ENCODE results near the gene MLPH. TPM values are rescaled to one million over a fixed set of nuclear protein-coding genes. Genes with fewer than 3 reads are reported as not detected.

The MLPH gene
- polyA plus RNA-seq, 1 experiment = 15.6 TPM

- no peak for DNase-seq (ENCODE audit: low read depth, low spot score)
- Histone ChIP-seq H3K4me3 (ENCODE audit: low read depth, low read length) (no peak overlapping the region), H3K9me3 (ENCODE audit: control insufficient read depth, insufficient read depth, low read length) (no peaks in the 10 kb centered on the region), H3K27ac (ENCODE audit: low read depth, low read length) (no peak overlapping the region), H3K27me3 (ENCODE audit: control insufficient read depth, insufficient read depth, low read length) (no peaks in the 10 kb centered on the region)
- no peak for TF ChIP-seq CTCF (IDR thresholded peaks at IDR 0.05; ENCODE audit: low read depth, low read length)
- CTCF ChIA-PET = no interaction called here
- POLR2A ChIA-PET = no interaction called here
Measured at GRCh38 chr2:237597196-237598145, 110.4 kb downstream of the MLPH start.

- no peaks in the 10 kb centered on the region for H3K9me3 ChIP-seq (ENCODE audit: control insufficient read depth, insufficient read depth, low read length)
- POLR2A ChIA-PET = no interaction called here
- no peak for TF ChIP-seq CTCF (IDR thresholded peaks at IDR 0.05; ENCODE audit: low read depth, low read length)
- CTCF ChIA-PET = interaction anchor here (1.5 to 3.1 kb wide), 2 partner anchors 26 to 86 kb away, joined by 5 to 13 read pairs; no protein-coding TSS in a partner anchor
- no peak overlapping the region for H3K4me3 ChIP-seq (ENCODE audit: low read depth, low read length)
- no peaks in the 10 kb centered on the region for H3K27me3 ChIP-seq (ENCODE audit: control insufficient read depth, insufficient read depth, low read length)
- DNase-seq (ENCODE audit: low read depth, low spot score) = no peak
- no peak overlapping the region for H3K27ac ChIP-seq (ENCODE audit: low read depth, low read length)
Measured at GRCh38 chr2:237598468-237599208, 111.6 kb downstream of the MLPH start.

GRCh38 chr2:237599465-237600110, 112.5 kb downstream of the MLPH start:
- ChIA-PET CTCF (interaction anchor here (1.5 to 3.1 kb wide), 3 partner anchors 27 to 146 kb away, joined by 5 to 13 read pairs (median 10); no protein-coding TSS in a partner anchor), POLR2A (no interaction called here)
- no peak for TF ChIP-seq CTCF (IDR thresholded peaks at IDR 0.05; ENCODE audit: low read depth, low read length)
- Histone ChIP-seq H3K27ac (ENCODE audit: low read depth, low read length) (no peak overlapping the region), H3K4me3 (ENCODE audit: low read depth, low read length) (no peak overlapping the region), H3K27me3 (ENCODE audit: control insufficient read depth, insufficient read depth, low read length) (no peaks in the 10 kb centered on the region), H3K9me3 (ENCODE audit: control insufficient read depth, insufficient read depth, low read length) (no peaks in the 10 kb centered on the region)
- DNase-seq (ENCODE audit: low read depth, low spot score) = no peak

GRCh38 chr2:237600205-237600846, 113.3 kb downstream of the MLPH start:
- Histone ChIP-seq H3K9me3 (ENCODE audit: control insufficient read depth, insufficient read depth, low read length) (no peaks in the 10 kb centered on the region), H3K27me3 (ENCODE audit: control insufficient read depth, insufficient read depth, low read length) (no peaks in the 10 kb centered on the region), H3K27ac (ENCODE audit: low read depth, low read length) (peak overlapping the region; percentile 21), H3K4me3 (ENCODE audit: low read depth, low read length) (no peak overlapping the region)
- CTCF ChIA-PET = interaction anchor here (1.6 to 3.1 kb wide), 3 partner anchors 28 to 145 kb away, joined by 4 to 13 read pairs (median 10); no protein-coding TSS in a partner anchor
- no peak for DNase-seq (ENCODE audit: low read depth, low spot score)
- POLR2A ChIA-PET = no interaction called here
- TF ChIP-seq CTCF (IDR thresholded peaks at IDR 0.05; ENCODE audit: low read depth, low read length) = peak; percentile 39; the same call in 1 of the 2 replicates

All from AG04450 (cell line).